Gastroesophageal sphincter (tissue), 4 donors: ENCODE data around the gene BMP10. TPM values are rescaled to one million over a fixed set of nuclear protein-coding genes. Genes with fewer than 3 reads are reported as not detected.

Experiments
- ATAC-seq: fragments of 150-250 bp; one replicate; pipeline ENCODE4 v1.9.1; 2016; ENCODE audit warnings: mild to moderate bottlenecking, moderate library complexity
- H3K27ac ChIP-seq, 4 donors: fragments of 200-600 bp; sonication (generic) in 3 of 4; 1 replicate in 3 of 4; 2 replicates in 1 of 4; pipeline ENCODE4 v1.5.1; 2016 to 2019
- H3K27me3 ChIP-seq: fragments of 200-600 bp; sonication (generic); one replicate; pipeline ENCODE4 v1.5.1; 2019
- H3K36me3 ChIP-seq, 2 donors: fragments of 200-600 bp; sonication (generic); one replicate each; pipeline ENCODE4 v1.5.1; 2019; ENCODE audit warnings: control low read depth in 1 of 2
- H3K4me1 ChIP-seq, 3 donors: fragments of 200-600 bp; sonication (generic); 1 replicate in 2 of 3; 2 replicates in 1 of 3; pipeline ENCODE4 v1.5.1; 2016 to 2019; ENCODE audit warnings: control low read depth in 2 of 3
- H3K4me3 ChIP-seq, 2 donors: fragments of 200-600 bp; sonication (generic); one replicate each; pipeline ENCODE4 v1.5.1; 2019; ENCODE audit warnings: mild to moderate bottlenecking in 1 of 2, moderate library complexity in 1 of 2
- H3K9me3 ChIP-seq, 3 donors: fragments of 200-600 bp; sonication (generic); one replicate each; pipeline ENCODE4 v1.5.1; 2017 to 2019; ENCODE audit warnings: control low read depth in 2 of 3
- EP300 ChIP-seq: sonication (generic); formaldehyde crosslinking; IDR thresholded peaks from one replicate; pipeline ENCODE4 v1.6.1; 2017; ENCODE audit warnings: antibody characterized with exemption, mild to moderate bottlenecking
- POLR2A ChIP-seq, 2 donors: fragments of 450-650 bp; IDR thresholded peaks; one replicate each; pipeline ENCODE4 v1.6.1; 2017; ENCODE audit warnings: antibody characterized with exemption in 2 of 2, mild to moderate bottlenecking in 2 of 2, moderate library complexity in 1 of 2
- POLR2AphosphoS5 ChIP-seq: sonication (generic); formaldehyde crosslinking; IDR thresholded peaks from one replicate; pipeline ENCODE4 v1.6.1; 2017; ENCODE audit warnings: antibody characterized with exemption
- WGBS, 2 donors: methylation state at CpG; one replicate each; pipeline ENCODE4 v1.1.5; 2018; ENCODE audit warnings: low coverage in 1 of 2; 5-methylcytosine and 5-hydroxymethylcytosine counted together
- total RNA-seq, 4 donors: library from RNA; depleted of rRNA; stranded (reverse); fragments of >200 nt; gene quantifications; one replicate each; pipeline ENCODE4 v1.1.0, GENCODE V29; 2016
- TF ChIP-seq, protein P1 (sequence below), 4 experiments: fragments of 200-600 bp in 2 of 4; fragments of 450-650 bp in 2 of 4; sonication (generic) in 1 of 4; IDR thresholded peaks; one replicate each; pipeline ENCODE4 v1.5.1; 2017 to 2019; ENCODE audit warnings: antibody characterized with exemption in 4 of 4, mild to moderate bottlenecking in 2 of 4, moderate library complexity in 2 of 4

The BMP10 gene
- total RNA-seq, 4 donors from 2014 or later = 0.19 TPM; not detected in 3

DNA sequence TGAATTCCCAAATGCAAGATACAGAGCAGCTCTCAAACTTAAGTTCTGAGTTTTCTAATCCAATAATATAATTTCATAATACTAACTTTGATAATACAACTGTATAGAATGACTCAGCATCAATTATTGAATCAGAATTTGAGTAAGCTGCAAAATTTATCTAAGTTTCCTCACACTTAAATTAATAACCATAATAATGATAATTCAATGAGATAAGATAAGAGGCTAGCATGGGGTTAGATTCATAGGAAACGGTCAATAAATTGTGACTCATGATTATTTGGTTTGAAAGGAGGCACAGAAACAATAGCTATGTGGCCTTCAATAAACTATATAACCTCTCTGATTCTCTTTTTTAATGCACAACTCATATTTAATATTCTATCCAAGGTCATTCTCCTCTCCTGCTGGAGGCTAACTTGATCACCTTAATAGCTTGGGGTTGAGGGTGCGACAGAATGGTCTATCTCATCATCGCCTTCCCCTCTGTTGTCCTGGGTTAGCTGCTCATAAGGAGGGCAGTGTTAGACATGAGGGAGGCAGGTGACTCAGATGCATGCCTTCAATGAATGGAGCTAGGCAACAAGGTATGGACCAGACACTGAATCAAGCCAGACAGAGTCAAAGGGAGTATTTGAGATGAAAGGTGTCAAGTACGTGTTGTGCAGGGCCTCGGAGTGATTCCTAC is 36.2 kb upstream of the BMP10 start:
- H3K27me3 ChIP-seq = no peaks in the 10 kb centered on the region
- no peaks in the 10 kb centered on the region for H3K36me3 ChIP-seq
- H3K9me3 ChIP-seq = peaks cover 0 to 5% (median 0%) of the 10 kb centered on the region in 3 donors
- TF ChIP-seq EP300 (no peak), POLR2AphosphoS5 (no peak), POLR2A (IDR thresholded peaks at IDR 0.05) (no peak)
- TF ChIP-seq, protein P1, sequence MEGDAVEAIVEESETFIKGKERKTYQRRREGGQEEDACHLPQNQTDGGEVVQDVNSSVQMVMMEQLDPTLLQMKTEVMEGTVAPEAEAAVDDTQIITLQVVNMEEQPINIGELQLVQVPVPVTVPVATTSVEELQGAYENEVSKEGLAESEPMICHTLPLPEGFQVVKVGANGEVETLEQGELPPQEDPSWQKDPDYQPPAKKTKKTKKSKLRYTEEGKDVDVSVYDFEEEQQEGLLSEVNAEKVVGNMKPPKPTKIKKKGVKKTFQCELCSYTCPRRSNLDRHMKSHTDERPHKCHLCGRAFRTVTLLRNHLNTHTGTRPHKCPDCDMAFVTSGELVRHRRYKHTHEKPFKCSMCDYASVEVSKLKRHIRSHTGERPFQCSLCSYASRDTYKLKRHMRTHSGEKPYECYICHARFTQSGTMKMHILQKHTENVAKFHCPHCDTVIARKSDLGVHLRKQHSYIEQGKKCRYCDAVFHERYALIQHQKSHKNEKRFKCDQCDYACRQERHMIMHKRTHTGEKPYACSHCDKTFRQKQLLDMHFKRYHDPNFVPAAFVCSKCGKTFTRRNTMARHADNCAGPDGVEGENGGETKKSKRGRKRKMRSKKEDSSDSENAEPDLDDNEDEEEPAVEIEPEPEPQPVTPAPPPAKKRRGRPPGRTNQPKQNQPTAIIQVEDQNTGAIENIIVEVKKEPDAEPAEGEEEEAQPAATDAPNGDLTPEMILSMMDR (IDR thresholded peaks at IDR 0.05) = no peak
- H3K4me1 ChIP-seq = peaks cover 3 to 23% (median 7%) of the 10 kb centered on the region in 3 donors
- no peak overlapping the region for H3K4me3 ChIP-seq
- 89 to 92% methylated on average over 4 to 5 of the region's 5 CpGs for WGBS, 2 donors
- no peak overlapping the region for H3K27ac ChIP-seq
- no peak for ATAC-seq

DNA sequence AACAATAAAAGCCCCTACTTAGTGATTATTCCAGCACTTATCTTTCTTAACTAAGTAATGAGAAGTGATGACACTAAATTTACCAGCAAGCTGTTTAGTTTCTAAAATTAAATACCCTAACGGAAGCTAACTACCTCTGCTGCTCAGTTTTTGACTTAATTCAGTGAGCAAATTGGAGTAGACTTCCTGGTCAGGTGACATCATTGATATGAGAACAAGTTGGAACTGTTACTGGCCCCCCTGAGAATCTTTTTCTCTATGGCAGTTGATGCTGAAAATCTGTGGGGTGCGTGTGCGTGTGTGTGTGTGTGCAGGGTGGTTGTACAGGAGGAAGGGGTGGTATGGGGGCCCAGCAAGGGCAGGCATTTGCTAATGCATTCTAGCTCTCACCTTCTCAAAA is 35.5 kb upstream of the BMP10 start:
- no peak overlapping the region for H3K27ac ChIP-seq
- H3K9me3 ChIP-seq = peaks cover 0 to 12% (median 0%) of the 10 kb centered on the region in 3 donors
- TF ChIP-seq POLR2A (IDR thresholded peaks at IDR 0.05) (no peak), POLR2AphosphoS5 (no peak), EP300 (no peak)
- TF ChIP-seq, protein P1 (IDR thresholded peaks at IDR 0.05) = no peak
- H3K36me3 ChIP-seq = no peaks in the 10 kb centered on the region
- peaks cover 3 to 23% (median 7%) of the 10 kb centered on the region in 3 donors for H3K4me1 ChIP-seq
- no peaks in the 10 kb centered on the region for H3K27me3 ChIP-seq
- 64 to 78% methylated on average over 3 of the region's 3 CpGs for WGBS, 2 donors
- no peak overlapping the region for H3K4me3 ChIP-seq
- no peak for ATAC-seq

DNA sequence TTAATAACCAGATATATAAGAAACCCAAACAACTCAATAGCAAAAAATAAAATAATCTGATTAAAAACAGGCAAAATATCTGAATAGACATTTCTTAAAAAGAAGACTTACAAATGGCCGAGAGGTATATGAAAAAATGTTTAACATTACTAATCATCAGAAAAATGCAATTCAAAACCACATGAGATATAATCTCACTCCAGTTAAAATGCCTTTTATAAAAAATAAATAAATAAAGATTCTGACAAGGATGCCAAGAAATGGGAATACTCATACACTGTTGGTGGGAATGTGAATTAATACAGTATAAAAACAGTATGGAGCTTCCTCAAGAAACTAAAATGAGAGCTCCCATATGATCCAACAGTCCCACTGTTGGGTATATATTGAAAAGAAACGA is 33.9 kb upstream of the BMP10 start:
- Histone ChIP-seq H3K27ac (no peak overlapping the region), H3K36me3 (no peaks in the 10 kb centered on the region), H3K4me1 (peaks cover 3 to 23% (median 7%) of the 10 kb centered on the region in 3 donors), H3K27me3 (no peaks in the 10 kb centered on the region), H3K4me3 (no peak overlapping the region), H3K9me3 (peaks cover 0 to 27% (median 0%) of the 10 kb centered on the region in 3 donors)
- TF ChIP-seq, protein P1 (IDR thresholded peaks at IDR 0.05) = no peak
- no peak for TF ChIP-seq EP300
- no peak for TF ChIP-seq POLR2AphosphoS5
- TF ChIP-seq POLR2A (IDR thresholded peaks at IDR 0.05) = no peak
- WGBS, 2 donors = 72 to 81% methylated on average over 2 of the region's 2 CpGs
- no peak for ATAC-seq

DNA sequence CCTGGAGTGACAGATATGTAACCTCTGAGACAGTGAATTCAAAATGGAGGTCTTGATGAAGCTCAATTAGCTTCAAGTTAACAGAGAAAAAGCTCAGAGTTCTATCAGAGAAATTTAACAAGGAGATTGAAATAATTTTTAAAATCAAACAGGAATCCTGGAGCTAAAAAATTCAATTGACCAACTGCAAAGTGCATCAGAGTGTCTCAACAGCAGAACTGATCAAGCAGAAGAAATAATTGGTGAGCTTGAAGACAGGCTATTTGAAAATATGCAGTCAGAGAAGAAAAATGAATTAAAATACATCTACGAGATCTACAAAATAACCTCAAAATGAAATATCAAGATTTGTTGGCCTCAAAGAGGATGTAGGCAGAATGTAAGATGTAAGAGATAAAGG is 30.4 kb upstream of the BMP10 start:
- Histone ChIP-seq H3K9me3 (peaks cover 0 to 27% (median 0%) of the 10 kb centered on the region in 3 donors), H3K27me3 (no peaks in the 10 kb centered on the region), H3K4me3 (no peak overlapping the region), H3K27ac (no peak overlapping the region), H3K36me3 (no peaks in the 10 kb centered on the region), H3K4me1 (no peaks in the 10 kb centered on the region)
- ATAC-seq = no peak
- TF ChIP-seq EP300 (no peak), POLR2A (IDR thresholded peaks at IDR 0.05) (no peak), POLR2AphosphoS5 (no peak)
- TF ChIP-seq, protein P1 (IDR thresholded peaks at IDR 0.05) = no peak
- 83 to 88% methylated on average over 1 of the region's 1 CpG for WGBS, 2 donors

DNA sequence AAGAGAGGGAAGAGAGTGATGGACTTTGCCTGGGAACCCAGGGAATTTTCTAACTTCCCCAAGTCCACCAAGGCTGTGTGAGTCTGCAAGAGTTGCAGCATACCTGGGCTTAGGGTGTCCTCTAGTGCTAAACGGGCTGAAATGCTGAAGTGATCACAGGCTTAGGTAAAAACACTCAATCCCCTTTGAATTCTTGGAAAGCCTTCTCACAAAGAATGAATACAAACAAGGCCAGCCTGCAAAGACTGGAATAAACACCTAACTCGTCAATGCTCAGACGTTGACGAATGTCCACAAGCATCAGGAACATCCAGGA is 30.0 kb upstream of the BMP10 start:
- Histone ChIP-seq H3K4me3 (no peak overlapping the region), H3K27ac (no peak overlapping the region), H3K9me3 (peaks cover 0 to 27% (median 0%) of the 10 kb centered on the region in 3 donors), H3K4me1 (no peaks in the 10 kb centered on the region), H3K36me3 (no peaks in the 10 kb centered on the region), H3K27me3 (no peaks in the 10 kb centered on the region)
- 69 to 87% methylated on average over 3 to 4 of the region's 4 CpGs for WGBS, 2 donors
- TF ChIP-seq, protein P1 (IDR thresholded peaks at IDR 0.05) = no peak
- TF ChIP-seq EP300 (no peak), POLR2A (IDR thresholded peaks at IDR 0.05) (no peak), POLR2AphosphoS5 (no peak)
- no peak for ATAC-seq
